C4-2B (cell line): ENCODE data around the gene PGAM2.

Experiments used
- H3K27ac ChIP-seq: fragments of 450-650 bp; 2 replicates; pipeline ENCODE4 v1.5.1; 2017
- CTCF ChIP-seq: fragments of 450-650 bp; conservative IDR thresholded peaks from 2 replicates; pipeline ENCODE4 v1.5.1; 2017; ENCODE audit warnings: mild to moderate bottlenecking
- ZFX ChIP-seq: fragments of 450-650 bp; IDR thresholded peaks from 2 replicates; pipeline ENCODE4 v1.6.1; 2017

Gene PGAM2

GRCh38 chr7:44057181-44057848 is 8.1 kb downstream of the PGAM2 start:
- no peak for TF ChIP-seq ZFX
- TF ChIP-seq CTCF = no peak

GRCh38 chr7:44056681-44057080 is 8.7 kb downstream of the PGAM2 start:
- no peak for TF ChIP-seq ZFX
- TF ChIP-seq CTCF = no peak
- H3K27ac ChIP-seq = no peak overlapping the region

More at GRCh38 chr7:44057181-44057848, 8.1 kb downstream of the PGAM2 start:
- H3K27ac ChIP-seq = no peak overlapping the region

GRCh38 chr7:44052771-44053365 is 12.5 kb downstream of the PGAM2 start:
- H3K27ac ChIP-seq = no peak overlapping the region
- TF ChIP-seq CTCF = no peak
- no peak for TF ChIP-seq ZFX

GRCh38 chr7:44051611-44052220 is 13.7 kb downstream of the PGAM2 start:
- H3K27ac ChIP-seq = no peak overlapping the region
- TF ChIP-seq ZFX (no peak), CTCF (no peak)

GRCh38 chr7:44050915-44051560 is 14.3 kb downstream of the PGAM2 start:
- TF ChIP-seq ZFX (no peak), CTCF (no peak)
- H3K27ac ChIP-seq = no peak overlapping the region

- H3K27ac ChIP-seq = no peak overlapping the region
- TF ChIP-seq ZFX (no peak), CTCF (no peak)
Observed at GRCh38 chr7:44050121-44050914, 15.0 kb downstream of the PGAM2 start.
